ENCODE data around the gene SMARCAL1. TPM values are rescaled to one million over a fixed set of nuclear protein-coding genes. Genes with fewer than 3 reads are reported as not detected.

The SMARCAL1 gene
- total and polyA plus RNA-seq, 2 of the 4 experiments (the other 2 are of a cell fraction), result 13.6 to 21.0 TPM

GRCh38 chr2:216503697-216504375, 91.6 kb downstream of the SMARCAL1 start:
- Histone ChIP-seq H3K9me1 (ENCODE audit: insufficient read depth, low read length) (peaks cover 19% of the 10 kb centered on the region), H3K27ac (ENCODE audit: insufficient read depth, low read length) (no peak overlapping the region), H4K91ac (ENCODE audit: insufficient read depth, low read depth, low read length) (no peak overlapping the region), H3K9ac (ENCODE audit: low read depth, low read length) (no peak overlapping the region), H3K9me3 (ENCODE audit: control insufficient read depth, insufficient read depth, low read length) (no peaks in the 10 kb centered on the region), H3K56ac (ENCODE audit: extremely low read depth, insufficient read depth, low read length) (no peak overlapping the region), H3K4me3 (ENCODE audit: insufficient read depth, low read depth, low read length) (no peak overlapping the region), H3K79me1 (ENCODE audit: low read depth in 1 of 2, low read length in 2 of 2) (peaks cover 41 to 76% of the 10 kb centered on the region in 2 experiments), H3K23ac (ENCODE audit: low read depth, low read length) (peak overlapping the region; percentile 70), H3K27me3 (ENCODE audit: control insufficient read depth, insufficient read depth, low read length) (no peaks in the 10 kb centered on the region), H3K14ac (replicated peaks; ENCODE audit: low read depth, low read length) (no peak overlapping the region), H2BK5ac (ENCODE audit: low read depth, low read length, poor library complexity, severe bottlenecking) (no peak overlapping the region), H2AFZ (replicated peaks; ENCODE audit: low read length, poor library complexity) (no peak overlapping the region), H2BK15ac (ENCODE audit: low read depth, low read length) (no peak overlapping the region), H2AK5ac (ENCODE audit: low read depth, low read length) (no peak overlapping the region), H2BK20ac (ENCODE audit: low read depth, low read length) (no peak overlapping the region), H3K36me3 (ENCODE audit: control insufficient read depth, insufficient read depth, low read length) (peaks cover 49% of the 10 kb centered on the region), H3K18ac (ENCODE audit: low read depth, low read length) (no peak overlapping the region), H3K4ac (ENCODE audit: low read depth, low read length) (no peak overlapping the region), H4K5ac (ENCODE audit: low read depth, low read length) (no peak overlapping the region), H2AK9ac (replicated peaks; ENCODE audit: low read depth, low read length, poor library complexity) (no peak overlapping the region), H3K4me1 (ENCODE audit: control insufficient read depth, insufficient read depth, low read length) (peaks cover 2% of the 10 kb centered on the region; the same call in 1 of the 2 replicates), H3K4me2 (ENCODE audit: low read depth, low read length) (no peak overlapping the region), H4K20me1 (ENCODE audit: insufficient read depth, low read length) (peaks cover 69% of the 10 kb centered on the region), H2BK120ac (ENCODE audit: low read depth, low read length) (no peak overlapping the region), H4K8ac (ENCODE audit: low read depth in 2 of 2, low read length in 2 of 2) (no peak overlapping the region)
- ChIA-PET CTCF (no interaction called here), POLR2A (ENCODE audit: unreplicated experiment) (no interaction called here)
- intact Hi-C loops (cut with micrococcal nuclease), result no loop called here
- no CpG with 5 or more reads among the region's 5 CpGs for WGBS, 2 experiments (ENCODE audit: extremely low coverage in 2 of 2, insufficient read length in 1 of 2)
- dilution Hi-C loops (cut with HindIII; ENCODE audit: low sequenced_read_pairs, unreplicated experiment), result loop anchor here (25.0 kb wide), 2 partner anchors 158 to 1008 kb away; no protein-coding TSS in a partner anchor
- TF ChIP-seq POLR2A (IDR thresholded peaks at IDR 0.05; ENCODE audit: low read depth, low read length), result peak; percentile 19; the same call in 1 of the 2 replicates
- no peak for TF ChIP-seq SMC3 (IDR thresholded peaks at IDR 0.05; ENCODE audit: low read depth, low read length)
- no peak for TF ChIP-seq RCOR1 (IDR thresholded peaks at IDR 0.05; ENCODE audit: insufficient replicate concordance, low read length)
- no peak for ATAC-seq (ENCODE audit: low read depth)
- no peak for DNase-seq
- no TSS peak for BruUV-seq (replicated peaks)
- in situ Hi-C loops (cut with MboI; ENCODE audit: low sequenced_read_pairs), result loop anchor here (25.0 kb wide), 1 partner anchor 1008 kb away; no protein-coding TSS in a partner anchor

All from IMR-90 (cell line).